ENCODE results near the gene EHMT1.

DNA sequence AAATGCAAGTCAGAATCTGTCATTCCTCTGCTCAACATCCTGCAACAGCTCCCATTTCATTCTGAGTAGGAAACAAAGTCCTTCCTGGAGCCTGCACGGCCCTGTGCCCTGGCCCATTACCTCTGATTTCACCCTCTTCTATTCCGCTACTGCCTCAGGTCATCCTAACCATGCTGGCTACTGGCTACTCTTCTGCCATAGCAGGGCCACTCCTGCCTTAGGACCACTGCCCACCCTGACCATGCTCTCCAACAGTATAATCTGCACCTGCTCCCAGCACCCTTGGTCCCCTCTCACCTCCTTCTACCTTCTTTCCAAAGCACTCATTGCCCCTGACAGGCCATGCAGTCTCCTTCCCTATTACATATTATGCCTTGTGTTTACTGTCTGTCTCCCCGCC lies 48.2 kb upstream of the EHMT1 start:
- TF ChIP-seq, protein P1, sequence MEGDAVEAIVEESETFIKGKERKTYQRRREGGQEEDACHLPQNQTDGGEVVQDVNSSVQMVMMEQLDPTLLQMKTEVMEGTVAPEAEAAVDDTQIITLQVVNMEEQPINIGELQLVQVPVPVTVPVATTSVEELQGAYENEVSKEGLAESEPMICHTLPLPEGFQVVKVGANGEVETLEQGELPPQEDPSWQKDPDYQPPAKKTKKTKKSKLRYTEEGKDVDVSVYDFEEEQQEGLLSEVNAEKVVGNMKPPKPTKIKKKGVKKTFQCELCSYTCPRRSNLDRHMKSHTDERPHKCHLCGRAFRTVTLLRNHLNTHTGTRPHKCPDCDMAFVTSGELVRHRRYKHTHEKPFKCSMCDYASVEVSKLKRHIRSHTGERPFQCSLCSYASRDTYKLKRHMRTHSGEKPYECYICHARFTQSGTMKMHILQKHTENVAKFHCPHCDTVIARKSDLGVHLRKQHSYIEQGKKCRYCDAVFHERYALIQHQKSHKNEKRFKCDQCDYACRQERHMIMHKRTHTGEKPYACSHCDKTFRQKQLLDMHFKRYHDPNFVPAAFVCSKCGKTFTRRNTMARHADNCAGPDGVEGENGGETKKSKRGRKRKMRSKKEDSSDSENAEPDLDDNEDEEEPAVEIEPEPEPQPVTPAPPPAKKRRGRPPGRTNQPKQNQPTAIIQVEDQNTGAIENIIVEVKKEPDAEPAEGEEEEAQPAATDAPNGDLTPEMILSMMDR (IDR thresholded peaks at IDR 0.05; ENCODE audit: insufficient read depth, low read length, poor library complexity, severe bottlenecking): no peak
- TF ChIP-seq EZH2phosphoT487 (conservative IDR thresholded peaks at IDR 0.05; ENCODE audit: low read length): no peak

All from SU-DHL-6 (cell line).